PC-9 (cell line): ENCODE measurements around the gene RNF183.

ENCODE experiments used
- CTCF ChIP-seq: fragments of 200-600 bp; sonication (generic); conservative IDR thresholded peaks from 2 replicates; pipeline ENCODE4 v1.6.1; 2017; ENCODE audit warnings: mixed run types, antibody characterized with exemption, mild to moderate bottlenecking, moderate library complexity
- EZH2 ChIP-seq: fragments of 200-600 bp; sonication (generic); IDR thresholded peaks from 2 replicates; pipeline ENCODE4 v1.8.0; 2017; ENCODE audit warnings: antibody characterized with exemption, low read depth

DNA sequence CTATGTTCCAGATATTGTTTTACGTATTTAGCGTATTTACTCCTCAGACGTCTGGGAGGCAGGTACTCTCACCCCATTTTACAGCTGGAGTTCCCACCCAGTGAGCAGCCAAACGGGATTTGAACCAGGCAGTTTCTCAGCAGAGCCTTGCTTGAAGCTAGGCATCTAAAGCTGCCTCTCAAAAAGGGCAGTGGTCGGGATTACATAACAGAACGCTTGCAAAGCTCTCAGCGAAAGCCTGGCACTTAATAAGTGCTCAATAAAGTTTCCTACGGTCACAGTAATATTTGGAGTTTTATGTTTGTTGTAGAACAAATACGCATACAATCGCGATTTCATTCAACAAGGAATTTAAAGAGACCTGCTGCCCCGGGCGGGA is 45.9 kb upstream of the RNF183 start:
- no peak for TF ChIP-seq CTCF
- TF ChIP-seq EZH2: no peak
